ENCODE results near the gene NDUFB11.

GRCh38 chrX:47187106-47187677 is 42.7 kb upstream of the NDUFB11 start:
- no peak for TF ChIP-seq TCF4 (CRISPR knock-in tag; IDR thresholded peaks at IDR 0.05; ENCODE audit: borderline replicate concordance)
- no peak for TF ChIP-seq RARB (CRISPR knock-in tag; IDR thresholded peaks at IDR 0.05)
- no peak for TF ChIP-seq ZNF70 (CRISPR knock-in tag; IDR thresholded peaks at IDR 0.05)
- no peak for TF ChIP-seq ARNTL (CRISPR knock-in tag; IDR thresholded peaks at IDR 0.05; ENCODE audit: borderline replicate concordance, low read depth)
- no peak for TF ChIP-seq OSR1 (CRISPR knock-in tag; IDR thresholded peaks at IDR 0.05)
- no peak for TF ChIP-seq ISL1 (CRISPR knock-in tag; IDR thresholded peaks at IDR 0.05)

All from SK-N-SH treated with all-trans-retinoic acid at 6 μM for 48 hours (cell line).